ENCODE results near the gene PI4K2A. TPM values are rescaled to one million over a fixed set of nuclear protein-coding genes. Genes with fewer than 3 reads are reported as not detected.
A peak's percentile ranks its signal among the peaks of the same experiment; 100 is the strongest.
"Not testable (repeated sequence)": the region's sequence is repeated elsewhere in the genome, so short reads cannot be mapped to it uniquely, and the experiment has no call there.

PI4K2A gene
- total RNA-seq, 6 experiments from 2014 or later, result 6.2 to 18.1 (median 11.4) TPM

DNA sequence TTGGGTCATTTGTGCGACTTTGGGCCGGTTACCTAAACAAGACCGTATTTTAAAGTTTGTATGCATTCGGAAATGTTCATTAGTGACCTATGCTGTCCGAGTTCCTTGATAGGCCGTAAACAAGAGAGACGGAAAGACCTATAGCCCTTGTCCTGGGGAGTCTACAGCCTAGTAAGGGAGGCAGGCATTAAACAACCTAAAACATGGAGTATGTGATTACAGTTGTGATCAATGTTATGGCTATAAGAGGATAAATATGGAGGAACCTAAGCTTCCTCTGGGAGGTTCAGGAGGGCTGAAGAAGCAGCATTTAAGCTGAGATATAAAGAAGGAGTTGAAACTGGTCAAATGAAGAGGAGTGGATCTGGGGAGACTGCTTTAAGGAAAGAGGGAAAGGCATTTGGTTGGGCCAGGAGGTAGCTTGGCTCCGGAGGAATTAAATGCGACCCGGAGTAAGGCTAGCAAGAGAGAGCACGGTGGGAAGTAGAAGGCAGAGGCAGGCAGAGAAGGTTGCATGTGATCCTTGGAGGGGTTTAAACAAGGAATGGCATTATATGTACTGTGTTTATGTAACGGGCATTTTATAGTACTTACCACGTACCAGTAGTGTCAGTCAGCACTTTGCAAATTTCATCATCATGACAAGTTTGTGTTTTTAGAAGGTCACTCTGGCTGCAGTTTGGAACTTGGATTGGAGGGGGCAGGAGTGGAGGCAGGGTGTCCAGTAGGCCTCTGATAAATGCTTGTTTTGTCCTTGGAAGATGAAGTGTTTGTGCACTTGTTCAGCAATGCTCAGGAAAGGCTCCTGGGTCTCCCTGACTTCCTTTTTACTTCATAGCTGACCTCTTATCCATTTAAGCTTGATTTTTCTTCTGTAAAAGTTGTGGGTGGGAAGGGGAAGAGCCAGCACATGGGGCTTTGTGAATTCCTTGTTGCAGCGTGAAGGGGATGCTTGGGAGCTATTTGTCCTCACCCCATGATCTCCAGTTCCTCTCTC, 47.6 kb downstream of the PI4K2A start:
- peak overlapping the region; percentile 72 to 98 (median 80) for H3K27ac ChIP-seq
- DNase-seq (peak in 2 of 3 donors; percentile 56 to 68), ATAC-seq (peak; percentile 3 to 12 (median 6))
- intact Hi-C loops (cut with DNase I), result no loop called here
- TF ChIP-seq, protein P1, sequence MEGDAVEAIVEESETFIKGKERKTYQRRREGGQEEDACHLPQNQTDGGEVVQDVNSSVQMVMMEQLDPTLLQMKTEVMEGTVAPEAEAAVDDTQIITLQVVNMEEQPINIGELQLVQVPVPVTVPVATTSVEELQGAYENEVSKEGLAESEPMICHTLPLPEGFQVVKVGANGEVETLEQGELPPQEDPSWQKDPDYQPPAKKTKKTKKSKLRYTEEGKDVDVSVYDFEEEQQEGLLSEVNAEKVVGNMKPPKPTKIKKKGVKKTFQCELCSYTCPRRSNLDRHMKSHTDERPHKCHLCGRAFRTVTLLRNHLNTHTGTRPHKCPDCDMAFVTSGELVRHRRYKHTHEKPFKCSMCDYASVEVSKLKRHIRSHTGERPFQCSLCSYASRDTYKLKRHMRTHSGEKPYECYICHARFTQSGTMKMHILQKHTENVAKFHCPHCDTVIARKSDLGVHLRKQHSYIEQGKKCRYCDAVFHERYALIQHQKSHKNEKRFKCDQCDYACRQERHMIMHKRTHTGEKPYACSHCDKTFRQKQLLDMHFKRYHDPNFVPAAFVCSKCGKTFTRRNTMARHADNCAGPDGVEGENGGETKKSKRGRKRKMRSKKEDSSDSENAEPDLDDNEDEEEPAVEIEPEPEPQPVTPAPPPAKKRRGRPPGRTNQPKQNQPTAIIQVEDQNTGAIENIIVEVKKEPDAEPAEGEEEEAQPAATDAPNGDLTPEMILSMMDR (IDR thresholded peaks at IDR 0.05), result no peak
- TF ChIP-seq POLR2A (IDR thresholded peaks at IDR 0.05), result peak; percentile 43
- H3K9me3 ChIP-seq, result no peaks in the 10 kb centered on the region
- no peaks in the 10 kb centered on the region for H3K36me3 ChIP-seq
- peaks cover 0 to 37% (median 18%) of the 10 kb centered on the region in 4 donors for H3K4me1 ChIP-seq
- 20% methylated on average over 14 of the region's 14 CpGs for WGBS (ENCODE audit: insufficient coverage, low coverage, low lambda C conversion rate, missing lambda C conversion rate)
- H3K27me3 ChIP-seq, result no peaks in the 10 kb centered on the region
- H3K4me3 ChIP-seq, result peak overlapping the region in 1 of 3 donors; percentile 80

DNA sequence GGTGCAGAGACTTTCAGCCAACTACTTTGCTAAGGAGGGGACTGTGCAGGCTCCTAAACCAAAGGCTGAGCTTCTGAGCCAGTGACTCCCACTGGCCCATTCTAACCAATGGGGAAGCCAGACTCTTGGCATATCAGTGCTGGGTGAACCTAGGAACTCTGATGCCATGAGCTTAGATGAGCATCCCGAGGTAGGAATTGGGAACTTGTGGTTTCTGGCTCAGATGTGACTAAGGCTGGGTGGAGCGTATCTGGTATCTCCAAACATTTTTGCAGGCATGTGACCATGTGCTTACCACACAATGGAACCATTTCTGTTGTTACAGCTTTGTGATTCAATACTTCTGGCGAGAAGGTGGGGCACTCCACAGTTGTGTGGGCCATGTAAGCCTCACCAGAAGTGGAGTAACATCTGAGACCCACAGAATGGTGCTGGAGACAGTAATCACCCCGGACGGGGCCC, 49.1 kb downstream of the PI4K2A start:
- no peak overlapping the region for H3K4me3 ChIP-seq
- intact Hi-C loops (cut with DNase I), result no loop called here
- ATAC-seq, result no peak
- no peaks in the 10 kb centered on the region for H3K27me3 ChIP-seq
- WGBS (ENCODE audit: insufficient coverage, low coverage, low lambda C conversion rate, missing lambda C conversion rate), result 100% methylated on average over 2 of the region's 5 CpGs
- peak in 1 of 3 donors; percentile 22 for DNase-seq
- H3K36me3 ChIP-seq, result no peaks in the 10 kb centered on the region
- peak; percentile 23 for TF ChIP-seq POLR2A (IDR thresholded peaks at IDR 0.05)
- TF ChIP-seq, protein P1 (IDR thresholded peaks at IDR 0.05), result no peak
- H3K27ac ChIP-seq, result no peak overlapping the region
- peaks cover 0 to 22% (median 12%) of the 10 kb centered on the region in 4 donors for H3K4me1 ChIP-seq
- no peaks in the 10 kb centered on the region for H3K9me3 ChIP-seq

GRCh38 chr10:97690133-97690532, 49.7 kb downstream of the PI4K2A start:
- intact Hi-C loops (cut with DNase I), result no loop called here
- Histone ChIP-seq H3K27me3 (no peaks in the 10 kb centered on the region), H3K4me3 (no peak overlapping the region), H3K27ac (no peak overlapping the region), H3K36me3 (no peaks in the 10 kb centered on the region), H3K9me3 (no peaks in the 10 kb centered on the region), H3K4me1 (peaks cover 0 to 18% (median 9%) of the 10 kb centered on the region in 4 donors)
- peak in 1 of 3 donors; percentile 24 for DNase-seq
- 93% methylated on average over 3 of the region's 3 CpGs for WGBS (ENCODE audit: insufficient coverage, low coverage, low lambda C conversion rate, missing lambda C conversion rate)
- TF ChIP-seq, protein P1 (IDR thresholded peaks at IDR 0.05), result no peak
- ATAC-seq, result no peak

- DNase-seq; ATAC-seq; H3K27ac ChIP-seq; H3K27me3 ChIP-seq; H3K36me3 ChIP-seq; H3K4me3 ChIP-seq; H3K9me3 ChIP-seq; H3K4me1 ChIP-seq; intact Hi-C loops (cut with DNase I): not testable (repeated sequence)
- 84% methylated on average over 7 of the region's 11 CpGs for WGBS (ENCODE audit: insufficient coverage, low coverage, low lambda C conversion rate, missing lambda C conversion rate)
Observed at GRCh38 chr10:97698072-97698655, 57.7 kb downstream of the PI4K2A start.

All from right lobe of liver (tissue), 6 donors.